H1 (cell line): Measurements from ENCODE around the gene PLAA. TPM values are rescaled to one million over a fixed set of nuclear protein-coding genes. Genes with fewer than 3 reads are reported as not detected.
A peak's percentile ranks its signal among the peaks of the same experiment; 100 is the strongest.

Source experiments
- CTCF ChIA-PET: fragments of 300-600 bp; sonication (Branson Sonifier 250); formaldehyde crosslinking; loops from one replicate; lab custom pipeline; 2021; ENCODE audit not compliant: partially characterized antibody; lab: Charles Lee
- POLR2A ChIA-PET: fragments of 300-600 bp; sonication (Branson Sonifier 250); formaldehyde crosslinking; loops from one replicate; lab custom pipeline; 2021; ENCODE audit warnings: inconsistent platforms; ENCODE audit not compliant: partially characterized antibody; lab: Charles Lee
- DNase-seq, 2 experiments: peaks; one replicate each; pipeline versions ENCODE4 v3.0.0 to v3.0.0-alpha.2; 2010 to 2022; ENCODE audit warnings: low spot score in 2 of 2, low read depth in 1 of 2, mixed read lengths in 1 of 2
- FAIRE-seq: peaks from 2 replicates; lab custom pipeline; 2011; peaks lifted over from hg19 to GRCh38; lab: Jason Lieb, UNC
- H2AFZ ChIP-seq: 2 replicates; pipeline ENCODE4 v1.8.1; 2012; ENCODE audit warnings: low read length, inconsistent platforms
- H2AK5ac ChIP-seq: 2 replicates; pipeline ENCODE4 v1.6.1; 2013; ENCODE audit warnings: low read depth, low read length
- H2BK120ac ChIP-seq: replicated peaks from 2 replicates; pipeline ENCODE3; 2013; ENCODE audit warnings: low read depth, low read length, inconsistent platforms
- H2BK12ac ChIP-seq: 2 replicates; pipeline ENCODE4 v1.6.1; 2013; ENCODE audit warnings: low read depth, low read length
- H2BK15ac ChIP-seq: 2 replicates; pipeline ENCODE4 v1.6.1; 2013; ENCODE audit warnings: low read length
- H2BK20ac ChIP-seq: 2 replicates; pipeline ENCODE4 v1.6.1; 2013; ENCODE audit warnings: low read length
- H2BK5ac ChIP-seq: 2 replicates; pipeline ENCODE4 v1.6.1; 2013; ENCODE audit warnings: low read depth, low read length
- H3K14ac ChIP-seq: 2 replicates; pipeline ENCODE4 v1.6.1; 2013; ENCODE audit warnings: inconsistent platforms; ENCODE audit not compliant: insufficient read length
- H3K18ac ChIP-seq: 2 replicates; pipeline ENCODE4 v1.6.1; 2013; ENCODE audit warnings: low read length; ENCODE audit errors: extremely low read depth
- H3K23ac ChIP-seq: 2 replicates; pipeline ENCODE4 v1.6.1; 2013; ENCODE audit warnings: inconsistent platforms; ENCODE audit not compliant: insufficient read length
- H3K23me2 ChIP-seq: 2 replicates; pipeline ENCODE4 v1.6.1; 2013; ENCODE audit warnings: low read depth, low read length
- H3K27ac ChIP-seq: 2 replicates; pipeline ENCODE4 v1.6.1; 2011; ENCODE audit warnings: low read depth, low read length, inconsistent platforms
- H3K27me3 ChIP-seq, 4 experiments: replicated peaks in 1 of 4; 1 replicate in 1 of 4; 2 replicates in 3 of 4; pipeline versions ENCODE4 v1.6.1 to v1.8.1; 2011 to 2013; ENCODE audit warnings: low read length in 3 of 4, mild to moderate bottlenecking in 3 of 4, inconsistent platforms in 2 of 4, mixed read lengths in 2 of 4, moderate library complexity in 1 of 4; ENCODE audit not compliant: control insufficient read depth in 3 of 4, insufficient read depth in 3 of 4; ENCODE audit errors: extremely low read depth in 1 of 4
- H3K36me3 ChIP-seq, 4 experiments: 2 replicates each; pipeline versions ENCODE4 v1.6.1 to v1.8.1; 2011 to 2013; ENCODE audit warnings: mild to moderate bottlenecking in 4 of 4, low read length in 3 of 4, moderate library complexity in 2 of 4, control low read depth in 1 of 4, inconsistent platforms in 1 of 4; ENCODE audit not compliant: insufficient read depth in 4 of 4, control insufficient read depth in 2 of 4
- H3K4ac ChIP-seq: replicated peaks from 2 replicates; pipeline ENCODE3; 2013; ENCODE audit warnings: low read length, low read depth, mixed read lengths, inconsistent platforms; ENCODE audit not compliant: insufficient read length
- H3K4me1 ChIP-seq, 4 experiments: replicated peaks in 1 of 4; 1 replicate in 1 of 4; 2 replicates in 3 of 4; pipeline versions ENCODE4 v1.6.1 to v1.8.1; 2011 to 2013; ENCODE audit warnings: low read length in 3 of 4, inconsistent platforms in 2 of 4, mixed read lengths in 1 of 4; ENCODE audit not compliant: insufficient read depth in 4 of 4, control insufficient read depth in 3 of 4
- H3K4me2 ChIP-seq, 2 experiments: 2 replicates each; pipeline versions ENCODE4 v1.6.1 to v1.8.1; 2011 to 2013; ENCODE audit warnings: low read depth in 2 of 2, low read length in 2 of 2, control low read depth in 1 of 2, inconsistent platforms in 1 of 2, mild to moderate bottlenecking in 1 of 2; ENCODE audit not compliant: insufficient read depth in 1 of 2
- H3K4me3 ChIP-seq, 4 experiments: fragments of 200-600, 300-600 bp in 1 of 4; sonication (generic), shearing (Covaris generic), sonication (Bioruptor Twin) in 1 of 4; 2 replicates each; pipeline versions ENCODE4 v1.5.1 to v1.8.1; 2011 to 2016; ENCODE audit warnings: low read length in 4 of 4, low read depth in 3 of 4, control low read depth in 2 of 4, inconsistent platforms in 2 of 4, mild to moderate bottlenecking in 2 of 4, mixed read lengths in 1 of 4, moderate library complexity in 1 of 4; ENCODE audit not compliant: insufficient read depth in 2 of 4; ENCODE audit errors: extremely low read depth in 1 of 4
- H3K56ac ChIP-seq: replicated peaks from 2 replicates; pipeline ENCODE3; 2013; ENCODE audit warnings: low read depth, mild to moderate bottlenecking, mixed read lengths, low read length, inconsistent platforms; ENCODE audit not compliant: insufficient read length
- H3K79me1 ChIP-seq: 2 replicates; pipeline ENCODE4 v1.6.1; 2013; ENCODE audit warnings: low read depth, low read length, control low read depth
- H3K79me2 ChIP-seq, 2 experiments: 2 replicates each; pipeline versions ENCODE4 v1.6.1 to v1.8.1; 2012 to 2013; ENCODE audit warnings: low read length in 2 of 2, mild to moderate bottlenecking in 2 of 2, inconsistent platforms in 1 of 2; ENCODE audit not compliant: insufficient read depth in 2 of 2, control insufficient read depth in 1 of 2
- H3K9ac ChIP-seq, 4 experiments: replicated peaks in 1 of 4; 1 replicate in 1 of 4; 2 replicates in 3 of 4; pipeline versions ENCODE4 v1.6.1 to v1.8.1; 2011 to 2013; ENCODE audit warnings: low read depth in 3 of 4, low read length in 3 of 4, control low read depth in 2 of 4, mild to moderate bottlenecking in 2 of 4, moderate library complexity in 2 of 4, inconsistent platforms in 1 of 4; ENCODE audit errors: extremely low read depth in 1 of 4
- H3K9me3 ChIP-seq, 2 experiments: 2 replicates each; pipeline versions ENCODE4 v1.6.1 to v1.8.1; 2012 to 2013; ENCODE audit warnings: mild to moderate bottlenecking in 2 of 2, moderate library complexity in 2 of 2, control low read depth in 1 of 2, inconsistent platforms in 1 of 2, low read depth in 1 of 2, low read length in 1 of 2, mixed read lengths in 1 of 2; ENCODE audit not compliant: insufficient read depth in 2 of 2
- H4K20me1 ChIP-seq, 2 experiments: replicated peaks in 1 of 2; 2 replicates each; pipeline versions ENCODE3 to v1.8.1; 2011 to 2013; ENCODE audit warnings: inconsistent platforms in 2 of 2, low read length in 2 of 2, mild to moderate bottlenecking in 1 of 2; ENCODE audit not compliant: insufficient read depth in 2 of 2, control insufficient read depth in 1 of 2
- H4K5ac ChIP-seq: 2 replicates; pipeline ENCODE4 v1.6.1; 2013; ENCODE audit warnings: low read length, low read depth, mixed read lengths, inconsistent platforms; ENCODE audit not compliant: insufficient read length
- H4K8ac ChIP-seq: 2 replicates; pipeline ENCODE4 v1.8.0; 2013; ENCODE audit warnings: mild to moderate bottlenecking, moderate library complexity, low read length, inconsistent platforms; ENCODE audit not compliant: insufficient read depth; ENCODE audit errors: extremely low read depth
- H4K91ac ChIP-seq: replicated peaks from 2 replicates; pipeline ENCODE3; 2013; ENCODE audit warnings: low read length, mixed read lengths, inconsistent platforms; ENCODE audit not compliant: insufficient read length
- PHF8 ChIP-seq: fragments of 200-600 bp; sonication (generic); conservative IDR thresholded peaks from 2 replicates; pipeline ENCODE4 v1.7.1; 2012; ENCODE audit warnings: low read depth, mild to moderate bottlenecking, inconsistent platforms, low read length, moderate library complexity
- RAD21 ChIP-seq, 2 experiments: IDR thresholded peaks in 1 of 2; conservative IDR thresholded peaks in 1 of 2; 2 replicates each; pipeline ENCODE4 v1.6.1; 2011; ENCODE audit warnings: low read depth in 2 of 2, low read length in 2 of 2, improper control_type of control experiment in 1 of 2, inconsistent platforms in 1 of 2, mild to moderate bottlenecking in 1 of 2, moderate library complexity in 1 of 2
- USF2 ChIP-seq: IDR thresholded peaks from 2 replicates; pipeline ENCODE4 v1.6.1; 2011; ENCODE audit warnings: low read length, improper control_type of control experiment
- WGBS, 2 experiments: shearing (Covaris generic) in 1 of 2; methylation state at CpG; one replicate each; pipeline versions ENCODE4 v1.1.6 to v1.1.7; 2013 to 2015; ENCODE audit warnings: low lambda C conversion rate in 2 of 2, mixed read lengths in 2 of 2, inconsistent platforms in 1 of 2, low coverage in 1 of 2, missing lambda C conversion rate in 1 of 2; ENCODE audit not compliant: insufficient replicate concordance in 2 of 2, insufficient coverage in 1 of 2, insufficient read length in 1 of 2; ENCODE audit errors: extremely low coverage in 1 of 2, missing lambda C conversion rate in 1 of 2; 5-methylcytosine and 5-hydroxymethylcytosine counted together
- polyA plus RNA-seq, 7 experiments: library from polyadenylated mRNA; depleted of rRNA in 3 of 7; stranded (reverse) in 5 of 7; unstranded in 2 of 7; fragments of >200 nt in 5 of 7; fragments of 200-250 nt in 2 of 7; gene quantifications; 1 replicate in 5 of 7; 2 replicates in 1 of 7; 4 replicates in 1 of 7; pipeline versions ENCODE4 v1.2.1 to v1.2.3, GENCODE V29; 2011 to 2013; ENCODE audit warnings: missing spikeins in 2 of 7, mixed read lengths in 2 of 7
- total RNA-seq: library from RNA; stranded (reverse); fragmentation: NEBNext Ultra II Directional; extraction: Animal tissue kit (Norgen Biotek cat#: 25700); gene quantifications from 2 replicates; pipeline ENCODE4 v1.2.1, GENCODE V29; 2021
- TF ChIP-seq, protein P1 (sequence below), 3 experiments: IDR thresholded peaks; 1 replicate in 2 of 3; 2 replicates in 1 of 3; pipeline versions ENCODE4 v1.5.1 to v1.6.1; 2011; ENCODE audit warnings: low read length in 3 of 3, mild to moderate bottlenecking in 3 of 3, inconsistent platforms in 2 of 3, low read depth in 1 of 3, moderate library complexity in 1 of 3; ENCODE audit not compliant: insufficient read depth in 1 of 3; ENCODE audit errors: control extremely low read depth in 1 of 3

Gene PLAA
- total and polyA plus RNA-seq, 2 of the 8 experiments (the other 6 are each of a cell fraction or from before 2014, with no cell fraction given), result 19.2 to 64.2 TPM

- H3K9me3 ChIP-seq, result no peaks in the 10 kb centered on the region
- H2BK120ac ChIP-seq, result no peak overlapping the region
- FAIRE-seq (peak; percentile 96), DNase-seq (no peak)
- H3K56ac ChIP-seq, result no peak overlapping the region
- no peak overlapping the region for H3K4ac ChIP-seq
- H3K4me1 ChIP-seq, result no peaks in the 10 kb centered on the region
- H2BK15ac ChIP-seq, result no peak overlapping the region
- H2BK20ac ChIP-seq, result no peak overlapping the region
- no peak overlapping the region for H3K9ac ChIP-seq
- TF ChIP-seq RAD21 (IDR thresholded peaks at IDR 0.05 in 1 of 2, conservative IDR thresholded peaks at IDR 0.05 in 1 of 2; ENCODE audit: low read depth in 2 of 2, low read length in 2 of 2) (peak; percentile 93 to 96), PHF8 (no peak), USF2 (no peak)
- TF ChIP-seq, protein P1, sequence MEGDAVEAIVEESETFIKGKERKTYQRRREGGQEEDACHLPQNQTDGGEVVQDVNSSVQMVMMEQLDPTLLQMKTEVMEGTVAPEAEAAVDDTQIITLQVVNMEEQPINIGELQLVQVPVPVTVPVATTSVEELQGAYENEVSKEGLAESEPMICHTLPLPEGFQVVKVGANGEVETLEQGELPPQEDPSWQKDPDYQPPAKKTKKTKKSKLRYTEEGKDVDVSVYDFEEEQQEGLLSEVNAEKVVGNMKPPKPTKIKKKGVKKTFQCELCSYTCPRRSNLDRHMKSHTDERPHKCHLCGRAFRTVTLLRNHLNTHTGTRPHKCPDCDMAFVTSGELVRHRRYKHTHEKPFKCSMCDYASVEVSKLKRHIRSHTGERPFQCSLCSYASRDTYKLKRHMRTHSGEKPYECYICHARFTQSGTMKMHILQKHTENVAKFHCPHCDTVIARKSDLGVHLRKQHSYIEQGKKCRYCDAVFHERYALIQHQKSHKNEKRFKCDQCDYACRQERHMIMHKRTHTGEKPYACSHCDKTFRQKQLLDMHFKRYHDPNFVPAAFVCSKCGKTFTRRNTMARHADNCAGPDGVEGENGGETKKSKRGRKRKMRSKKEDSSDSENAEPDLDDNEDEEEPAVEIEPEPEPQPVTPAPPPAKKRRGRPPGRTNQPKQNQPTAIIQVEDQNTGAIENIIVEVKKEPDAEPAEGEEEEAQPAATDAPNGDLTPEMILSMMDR (IDR thresholded peaks at IDR 0.05; ENCODE audit: control extremely low read depth in 1 of 3, insufficient read depth in 1 of 3, low read depth in 1 of 3, low read length in 3 of 3), result peak in 2 of 3 experiments; percentile 82 to 85; a peak in 3 of 4 replicates
- H3K23me2 ChIP-seq, result no peaks in the 10 kb centered on the region
- H3K36me3 ChIP-seq, result peaks cover 8 to 51% (median 30%) of the 10 kb centered on the region in 4 experiments
- H3K79me1 ChIP-seq, result no peaks in the 10 kb centered on the region; the same call in 1 of the 2 replicates
- no peak overlapping the region for H3K23ac ChIP-seq
- ChIA-PET CTCF (interaction anchor here (0.6 to 3.7 kb wide), 20 partner anchors 9 to 510 kb away, joined by 3 to 16 read pairs (median 4); no protein-coding TSS in a partner anchor), POLR2A (interaction anchor here (1.2 kb wide), 1 partner anchor 119 kb away, joined by 3 read pairs; no protein-coding TSS in a partner anchor)
- no peak overlapping the region for H3K4me2 ChIP-seq
- H3K4me3 ChIP-seq, result no peak overlapping the region
- no peak overlapping the region for H2AFZ ChIP-seq
- H3K18ac ChIP-seq, result no peak overlapping the region
- H3K79me2 ChIP-seq, result peaks cover 0 to 19% of the 10 kb centered on the region in 2 experiments; a peak in 2 of 4 replicates
- no peak overlapping the region for H2AK5ac ChIP-seq
- no peak overlapping the region for H3K14ac ChIP-seq
- H4K91ac ChIP-seq, result no peak overlapping the region
- no peak overlapping the region for H4K5ac ChIP-seq
- H3K27ac ChIP-seq, result no peak overlapping the region
- 18% methylated on average over 1 of the region's 1 CpG; no CpG with 5 or more reads in 1 of the 2 experiments for WGBS, 2 experiments
- H2BK5ac ChIP-seq, result no peak overlapping the region
- H4K20me1 ChIP-seq, result no peaks in the 10 kb centered on the region
- H3K27me3 ChIP-seq, result no peaks in the 10 kb centered on the region
- no peak overlapping the region for H2BK12ac ChIP-seq
- H4K8ac ChIP-seq, result no peak overlapping the region
These were observed 90.5 kb downstream of the PLAA start for GRCh38 chr9:26856413-26857032.
